Fibroblast of lung (primary cell): ENCODE results near the gene LIMCH1.

ENCODE experiments used
- CTCF ChIP-seq, 2 donors: IDR thresholded peaks in 1 of 2; conservative IDR thresholded peaks in 1 of 2; 1 replicate in 1 of 2; 2 replicates in 1 of 2; pipeline ENCODE4 v1.5.1; 2011 to 2012; ENCODE audit warnings: low read length in 2 of 2, control low read depth in 1 of 2, inconsistent platforms in 1 of 2, low read depth in 1 of 2, mild to moderate bottlenecking in 1 of 2
- EZH2 ChIP-seq: IDR thresholded peaks from 2 replicates; pipeline ENCODE4 v1.5.1; 2012; ENCODE audit warnings: low read length, control low read depth, mild to moderate bottlenecking; ENCODE audit errors: missing control alignments

DNA sequence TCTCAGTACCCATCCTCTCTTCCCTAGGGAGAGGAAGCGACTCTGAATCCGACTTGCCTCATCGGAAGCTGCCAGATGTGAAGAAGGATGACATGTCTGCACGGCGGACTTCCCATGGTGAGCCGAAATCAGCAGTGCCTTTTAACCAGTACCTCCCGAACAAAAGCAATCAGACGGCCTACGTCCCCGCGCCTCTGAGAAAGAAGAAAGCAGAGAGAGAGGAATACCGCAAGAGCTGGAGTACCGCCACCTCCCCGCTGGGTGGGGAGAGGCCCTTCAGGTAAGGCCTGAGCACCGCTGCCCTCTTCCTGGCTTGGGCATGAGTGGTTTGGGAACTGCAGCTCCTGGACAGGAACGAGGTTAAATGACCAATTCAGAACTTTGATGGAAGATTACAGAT is 81.2 kb downstream of the LIMCH1 start:
- no peak for TF ChIP-seq CTCF (conservative IDR thresholded peaks at IDR 0.05 in 1 of 2, IDR thresholded peaks at IDR 0.05 in 1 of 2; ENCODE audit: low read depth in 1 of 2, low read length in 2 of 2)
- no peak for TF ChIP-seq EZH2
